GM18909 (cell line): Measurements from ENCODE around the gene PDPN.

Source experiments
- ATAC-seq: cut with Tn5 transposase; IDR thresholded peaks from one replicate; pipeline ENCODE4 v1.9.1; 2021; ENCODE audit warnings: mild to moderate bottlenecking; ENCODE audit not compliant: unreplicated experiment, poor library complexity

The PDPN gene

GRCh38 chr1:13576926-13577325 lies 6.7 kb upstream of the PDPN start:
- no peak for ATAC-seq

- ATAC-seq, result no peak
Measured at GRCh38 chr1:13577846-13578245, 5.8 kb upstream of the PDPN start.

GRCh38 chr1:13581446-13581845 lies 2.2 kb upstream of the PDPN start:
- no peak for ATAC-seq

- no peak for ATAC-seq
Measured at GRCh38 chr1:13582713-13583443, 754 bp upstream of the PDPN start.

GRCh38 chr1:13583966-13584791 lies 547 bp downstream of the PDPN start:
- no peak for ATAC-seq

- ATAC-seq, result no peak
Measured at GRCh38 chr1:13584876-13585611, 1.4 kb downstream of the PDPN start.

- no peak for ATAC-seq
Measured at GRCh38 chr1:13585612-13585991, 2.0 kb downstream of the PDPN start.

GRCh38 chr1:13586001-13586400 lies 2.4 kb downstream of the PDPN start:
- no peak for ATAC-seq

GRCh38 chr1:13587256-13588030 lies 3.8 kb downstream of the PDPN start:
- no peak for ATAC-seq

- ATAC-seq, result no peak
Measured at GRCh38 chr1:13588946-13589796, 5.5 kb downstream of the PDPN start.

- no peak for ATAC-seq
Measured at GRCh38 chr1:13590486-13590885, 6.9 kb downstream of the PDPN start.

- no peak for ATAC-seq
Measured at GRCh38 chr1:13593511-13594131, 10.0 kb downstream of the PDPN start.

GRCh38 chr1:13595411-13595810 lies 11.8 kb downstream of the PDPN start:
- no peak for ATAC-seq

- no peak for ATAC-seq
Measured at GRCh38 chr1:13597166-13597565, 13.5 kb downstream of the PDPN start.

GRCh38 chr1:13600762-13601453 lies 17.3 kb downstream of the PDPN start:
- no peak for ATAC-seq

- no peak for ATAC-seq
Measured at GRCh38 chr1:13604176-13604575, 20.5 kb downstream of the PDPN start.

GRCh38 chr1:13604721-13605120 lies 21.1 kb downstream of the PDPN start:
- ATAC-seq, result no peak

- ATAC-seq, result no peak
Measured at GRCh38 chr1:13605159-13605558, 21.5 kb downstream of the PDPN start.
